Coronary artery (tissue), 2 donors: Measurements from ENCODE around the gene LGALS16.

Source experiments
- DNase-seq: peaks from one replicate; pipeline ENCODE4 v3.0.0-alpha.2; 2017; ENCODE audit warnings: low spot score
- H3K27ac ChIP-seq, 2 donors: fragments of 200-600 bp; sonication (generic); one replicate each; pipeline ENCODE4 v1.5.1; 2016 to 2019
- H3K4me3 ChIP-seq: fragments of 200-600 bp; sonication (generic); 2 replicates; pipeline ENCODE4 v1.5.1; 2016; ENCODE audit warnings: mild to moderate bottlenecking, moderate library complexity
- TF ChIP-seq, protein P1 (sequence below): fragments of 200-600 bp; sonication (generic); IDR thresholded peaks from one replicate; pipeline ENCODE4 v1.5.1; 2019; ENCODE audit warnings: antibody characterized with exemption

LGALS16 gene

DNA sequence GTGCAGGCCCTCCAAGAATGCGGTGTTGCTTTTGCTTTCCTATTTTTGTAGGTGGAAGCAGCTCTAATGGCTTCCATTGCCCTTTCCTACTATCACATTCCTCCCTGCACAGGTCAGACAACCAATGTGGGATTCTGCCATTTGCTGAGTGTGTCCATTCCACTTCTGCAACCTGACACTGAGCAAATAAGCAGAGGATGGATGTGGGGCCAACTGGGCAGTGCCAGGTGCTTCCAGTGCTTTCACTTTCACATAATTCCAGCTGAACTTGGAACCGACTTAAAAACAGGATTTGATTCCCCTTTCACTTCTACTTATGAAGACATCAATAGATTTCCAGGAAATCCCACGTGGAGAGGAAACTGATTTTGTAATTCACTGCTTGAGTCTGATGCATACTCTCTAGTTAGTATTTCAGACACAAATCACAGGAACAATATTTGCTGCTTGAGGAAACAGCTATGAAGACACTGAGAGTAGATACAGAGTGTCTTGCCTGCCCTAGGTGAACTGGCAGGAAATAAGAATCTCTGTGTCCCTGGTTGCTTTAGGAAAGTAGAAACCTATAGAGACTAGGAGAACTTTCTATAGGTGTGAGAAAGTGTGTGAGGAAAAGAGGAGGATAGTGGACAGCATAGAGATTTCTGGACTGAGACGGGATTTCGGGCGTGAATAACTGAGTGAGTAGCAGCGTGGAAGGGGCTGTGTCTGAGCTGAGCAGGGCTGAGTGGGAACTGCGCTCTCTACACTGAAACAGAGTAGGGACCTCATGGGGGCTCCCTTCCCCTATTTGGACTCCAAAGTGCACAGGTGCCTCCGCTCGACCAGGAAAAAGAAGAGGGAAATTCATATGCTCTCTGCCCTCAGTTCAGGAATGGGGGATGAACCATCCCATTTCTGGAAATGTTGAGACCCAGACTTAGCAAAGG lies 22.5 kb downstream of the LGALS16 start:
- H3K4me3 ChIP-seq: no peak overlapping the region
- no peak for DNase-seq
- TF ChIP-seq, protein P1, sequence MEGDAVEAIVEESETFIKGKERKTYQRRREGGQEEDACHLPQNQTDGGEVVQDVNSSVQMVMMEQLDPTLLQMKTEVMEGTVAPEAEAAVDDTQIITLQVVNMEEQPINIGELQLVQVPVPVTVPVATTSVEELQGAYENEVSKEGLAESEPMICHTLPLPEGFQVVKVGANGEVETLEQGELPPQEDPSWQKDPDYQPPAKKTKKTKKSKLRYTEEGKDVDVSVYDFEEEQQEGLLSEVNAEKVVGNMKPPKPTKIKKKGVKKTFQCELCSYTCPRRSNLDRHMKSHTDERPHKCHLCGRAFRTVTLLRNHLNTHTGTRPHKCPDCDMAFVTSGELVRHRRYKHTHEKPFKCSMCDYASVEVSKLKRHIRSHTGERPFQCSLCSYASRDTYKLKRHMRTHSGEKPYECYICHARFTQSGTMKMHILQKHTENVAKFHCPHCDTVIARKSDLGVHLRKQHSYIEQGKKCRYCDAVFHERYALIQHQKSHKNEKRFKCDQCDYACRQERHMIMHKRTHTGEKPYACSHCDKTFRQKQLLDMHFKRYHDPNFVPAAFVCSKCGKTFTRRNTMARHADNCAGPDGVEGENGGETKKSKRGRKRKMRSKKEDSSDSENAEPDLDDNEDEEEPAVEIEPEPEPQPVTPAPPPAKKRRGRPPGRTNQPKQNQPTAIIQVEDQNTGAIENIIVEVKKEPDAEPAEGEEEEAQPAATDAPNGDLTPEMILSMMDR: no peak
- H3K27ac ChIP-seq: no peak overlapping the region

DNA sequence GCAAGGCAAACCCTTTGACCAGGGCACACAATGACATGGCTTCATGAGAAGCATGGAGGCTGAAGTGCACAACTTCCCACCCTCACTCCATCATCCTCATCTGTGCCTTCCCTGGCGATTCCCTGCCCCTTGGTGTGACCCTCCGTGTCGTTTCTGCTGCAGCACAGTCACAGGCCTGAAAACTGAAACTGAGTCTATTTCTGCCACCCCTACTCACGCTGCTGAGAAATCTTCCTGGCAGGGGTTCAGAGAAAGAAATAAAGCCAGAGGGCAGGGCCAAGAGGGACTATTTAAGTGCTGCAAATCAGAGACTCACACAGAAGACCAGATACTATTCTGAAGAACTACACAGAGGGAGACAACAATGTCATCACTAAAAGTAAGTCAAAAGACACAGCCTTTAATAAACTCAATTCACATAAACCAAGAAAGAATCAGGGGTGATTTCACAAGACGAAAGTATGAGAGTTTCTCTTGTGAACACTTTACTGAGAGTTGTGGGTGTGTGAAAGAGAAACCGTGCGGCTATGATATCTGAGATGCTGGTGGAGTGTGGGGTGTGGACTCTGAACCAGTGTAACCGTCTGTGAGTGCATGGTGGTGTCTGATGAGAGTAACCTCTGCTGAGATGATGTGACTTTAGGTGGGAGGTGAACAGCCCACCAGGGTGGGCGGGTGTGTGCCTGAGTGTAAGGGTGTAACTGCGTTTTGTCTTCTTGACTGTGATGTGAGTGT lies 23.5 kb downstream of the LGALS16 start:
- TF ChIP-seq, protein P1: no peak
- DNase-seq: no peak
- H3K4me3 ChIP-seq: no peak overlapping the region
- H3K27ac ChIP-seq: no peak overlapping the region

DNA sequence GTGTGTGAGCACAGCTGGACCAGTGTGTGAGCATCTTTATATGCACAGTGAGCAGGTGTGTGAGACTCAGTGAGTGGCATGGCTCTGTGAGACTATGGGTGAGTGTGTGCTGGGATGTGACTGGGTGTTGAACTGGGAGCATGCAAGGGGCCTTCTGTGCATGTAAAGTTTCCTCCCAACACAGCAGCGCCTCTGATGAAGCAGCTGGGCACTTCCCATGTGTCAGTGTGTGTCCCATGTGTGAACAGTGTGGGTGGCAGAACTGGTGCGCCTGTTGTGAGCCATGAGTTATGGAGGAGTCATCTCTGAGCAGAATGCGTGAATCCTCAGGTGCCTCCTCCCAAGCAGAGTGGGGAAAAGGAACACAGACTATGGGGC lies 24.1 kb downstream of the LGALS16 start:
- DNase-seq: no peak
- H3K4me3 ChIP-seq: no peak overlapping the region
- no peak overlapping the region for H3K27ac ChIP-seq
- TF ChIP-seq, protein P1: no peak

DNA sequence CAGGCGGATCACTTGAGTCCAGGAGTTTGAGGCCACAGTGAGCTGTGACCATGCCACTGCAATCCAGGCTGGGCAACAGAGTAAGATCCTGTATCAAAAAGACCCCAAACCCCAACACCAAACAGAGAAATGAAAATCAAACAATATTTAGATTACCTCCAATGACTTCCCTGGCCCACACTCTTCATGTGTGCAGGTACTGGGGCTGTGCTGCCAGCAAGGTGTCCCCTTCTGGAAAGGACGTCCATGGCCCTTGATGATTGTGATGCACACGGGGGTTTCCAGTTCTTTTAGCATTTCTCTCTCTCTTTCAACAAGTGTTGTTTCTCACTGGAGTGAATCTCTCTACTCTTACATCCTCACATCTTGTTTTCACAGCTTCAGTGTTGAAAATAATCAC lies 24.9 kb downstream of the LGALS16 start:
- TF ChIP-seq, protein P1: no peak
- Histone ChIP-seq H3K4me3 (no peak overlapping the region), H3K27ac (no peak overlapping the region)
- no peak for DNase-seq

DNA sequence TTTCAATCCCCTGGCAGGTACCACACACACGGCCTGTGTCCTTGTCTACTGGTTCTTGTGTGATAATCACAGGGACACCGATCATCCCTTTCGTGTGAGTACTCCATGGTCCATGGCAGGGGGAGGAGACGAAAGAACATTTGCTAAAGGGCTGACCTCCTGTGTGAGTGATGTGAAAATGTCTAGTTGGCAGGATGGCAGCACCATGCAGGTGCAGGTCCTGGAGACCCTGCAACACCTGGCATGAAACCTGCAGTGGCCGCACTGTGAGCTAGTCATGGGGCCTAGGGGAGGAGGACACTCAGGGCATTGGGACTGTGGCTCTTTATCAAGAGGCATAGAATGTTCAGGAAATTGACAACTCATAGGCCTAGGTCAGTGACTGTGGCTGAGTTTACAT lies 25.7 kb downstream of the LGALS16 start:
- Histone ChIP-seq H3K4me3 (no peak overlapping the region), H3K27ac (no peak overlapping the region)
- no peak for DNase-seq
- TF ChIP-seq, protein P1: no peak

DNA sequence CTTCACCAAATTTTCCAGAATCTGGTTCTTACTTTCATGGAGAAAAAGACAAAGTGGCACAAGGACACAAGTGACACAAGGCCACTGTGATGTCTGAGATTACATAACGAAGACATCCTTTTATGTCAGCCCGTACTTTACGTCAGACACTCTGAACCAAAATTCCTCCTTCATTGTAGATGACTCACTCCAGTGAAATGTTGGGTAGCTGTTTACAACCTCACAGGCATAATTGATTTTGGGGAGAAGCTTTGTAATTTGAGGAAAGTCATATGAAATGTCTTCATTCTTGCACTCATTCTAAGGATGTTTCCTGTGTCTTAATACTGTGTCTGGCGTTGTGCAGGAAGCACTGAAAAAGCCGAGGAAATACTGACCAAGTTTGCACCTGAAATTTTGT lies 28.6 kb downstream of the LGALS16 start:
- TF ChIP-seq, protein P1: no peak
- DNase-seq: no peak
- Histone ChIP-seq H3K4me3 (no peak overlapping the region), H3K27ac (no peak overlapping the region)
